Subcutaneous adipose tissue (tissue), 4 donors: ENCODE measurements around the gene TMEM236. TPM values are rescaled to one million over a fixed set of nuclear protein-coding genes. Genes with fewer than 3 reads are reported as not detected.

Source experiments
- CTCF ChIP-seq: fragments of 450-650 bp; IDR thresholded peaks from one replicate; pipeline ENCODE4 v1.5.1; 2016; ENCODE audit warnings: low read depth, mild to moderate bottlenecking, control low read depth, antibody characterized with exemption, moderate library complexity
- total RNA-seq, 4 donors: library from RNA; depleted of rRNA; stranded (reverse); fragments of >200 nt; gene quantifications; one replicate each; pipeline ENCODE4 v1.1.0, GENCODE V29; 2016

TMEM236 gene
- total RNA-seq: 1 to 10 TPM; 3.2 to 6.8 (median 5.8) TPM

GRCh38 chr10:17751781-17752445, at the start of gene TMEM236:
TSS of gene TMEM236 (plus strand) at chr10:17752201. CDS start at chr10:17752296, 95 bp downstream.
- no peak for TF ChIP-seq CTCF

GRCh38 chr10:17703706-17704105, 48.3 kb upstream of the TMEM236 start:
- no peak for TF ChIP-seq CTCF

- no peak for TF ChIP-seq CTCF
These were observed 43.2 kb upstream of the TMEM236 start for GRCh38 chr10:17708821-17709220.

GRCh38 chr10:17709492-17709891, 42.5 kb upstream of the TMEM236 start:
- no peak for TF ChIP-seq CTCF

GRCh38 chr10:17710181-17710580, 41.8 kb upstream of the TMEM236 start:
- TF ChIP-seq CTCF: no peak

GRCh38 chr10:17712053-17712452, 39.9 kb upstream of the TMEM236 start:
- TF ChIP-seq CTCF: no peak

- TF ChIP-seq CTCF: no peak
These were observed 39.1 kb upstream of the TMEM236 start for GRCh38 chr10:17712717-17713471.
